Nephron progenitor cell (in vitro differentiated cells): ENCODE results near the gene INSC.

Experiments used
- DNase-seq: peaks from one replicate; pipeline ENCODE4 v3.0.0; 2021
- H3K27ac Mint-ChIP-seq: 2 replicates; pipeline ENCODE4 v1.8.0; 2021; ENCODE audit warnings: mild to moderate bottlenecking, moderate library complexity, mixed read lengths
- H3K27me3 Mint-ChIP-seq: 2 replicates; pipeline ENCODE4 v1.8.0; 2021; ENCODE audit warnings: mild to moderate bottlenecking, low read depth, mixed read lengths; ENCODE audit not compliant: poor library complexity
- H3K36me3 Mint-ChIP-seq: 2 replicates; pipeline ENCODE4 v1.8.0; 2021; ENCODE audit warnings: low read depth, mixed read lengths
- H3K4me1 Mint-ChIP-seq: 2 replicates; pipeline ENCODE4 v1.8.0; 2021; ENCODE audit warnings: mixed read lengths
- H3K4me3 Mint-ChIP-seq: 2 replicates; pipeline ENCODE4 v1.8.0; 2021; ENCODE audit warnings: mild to moderate bottlenecking, moderate library complexity, mixed read lengths
- H3K9me3 Mint-ChIP-seq: 2 replicates; pipeline ENCODE4 v1.8.0; 2021; ENCODE audit warnings: mild to moderate bottlenecking, moderate library complexity, mixed read lengths
- CTCF ChIP-seq: fragments of 200-600 bp; sonication (generic); IDR thresholded peaks from 2 replicates; pipeline ENCODE4 v1.5.0; 2021; ENCODE audit warnings: antibody characterized with exemption

The INSC gene

GRCh38 chr11:15115686-15116085, 963 bp downstream of the INSC start:
- Mint-ChIP-seq H3K27me3 (peaks cover 72% of the 10 kb centered on the region), H3K27ac (no peak overlapping the region), H3K4me3 (no peak overlapping the region), H3K4me1 (peaks cover 20% of the 10 kb centered on the region), H3K9me3 (no peaks in the 10 kb centered on the region), H3K36me3 (no peaks in the 10 kb centered on the region)
- DNase-seq = no peak
- TF ChIP-seq CTCF = no peak

GRCh38 chr11:15117751-15118150, 3.0 kb downstream of the INSC start:
- Mint-ChIP-seq H3K4me3 (no peak overlapping the region), H3K9me3 (no peaks in the 10 kb centered on the region), H3K36me3 (no peaks in the 10 kb centered on the region), H3K4me1 (peaks cover 20% of the 10 kb centered on the region), H3K27me3 (peaks cover 66% of the 10 kb centered on the region), H3K27ac (no peak overlapping the region)
- no peak for TF ChIP-seq CTCF
- no peak for DNase-seq

DNA sequence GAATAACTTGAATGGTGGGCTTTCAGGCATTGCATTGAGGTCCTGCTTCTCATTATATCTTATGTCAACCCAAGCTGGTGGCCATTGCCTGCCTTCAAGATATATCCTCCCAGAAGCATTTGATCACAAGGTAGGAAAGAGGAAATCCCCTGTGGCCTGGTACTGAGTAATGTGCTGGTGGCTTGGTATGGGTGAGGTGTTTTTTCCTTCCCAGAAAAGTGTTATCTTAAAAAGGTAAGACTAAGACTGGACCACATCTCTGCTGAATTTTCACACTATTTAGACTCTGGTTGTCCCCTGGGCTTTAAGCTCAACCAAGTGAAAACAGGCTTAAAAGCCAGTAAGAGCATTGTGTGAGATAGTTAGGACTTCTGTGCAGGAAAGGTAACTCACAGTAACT, 3.7 kb downstream of the INSC start:
- Mint-ChIP-seq H3K4me1 (peaks cover 14% of the 10 kb centered on the region), H3K27ac (no peak overlapping the region), H3K9me3 (no peaks in the 10 kb centered on the region), H3K27me3 (peaks cover 60% of the 10 kb centered on the region), H3K36me3 (no peaks in the 10 kb centered on the region), H3K4me3 (no peak overlapping the region)
- TF ChIP-seq CTCF = no peak
- DNase-seq = no peak

GRCh38 chr11:15119352-15119751, 4.6 kb downstream of the INSC start:
- H3K4me1 Mint-ChIP-seq = peaks cover 6% of the 10 kb centered on the region
- no peak overlapping the region for H3K4me3 Mint-ChIP-seq
- no peak overlapping the region for H3K27ac Mint-ChIP-seq
- peaks cover 54% of the 10 kb centered on the region for H3K27me3 Mint-ChIP-seq
- H3K36me3 Mint-ChIP-seq = no peaks in the 10 kb centered on the region
- no peak for DNase-seq
- H3K9me3 Mint-ChIP-seq = no peaks in the 10 kb centered on the region
- TF ChIP-seq CTCF = no peak

DNA sequence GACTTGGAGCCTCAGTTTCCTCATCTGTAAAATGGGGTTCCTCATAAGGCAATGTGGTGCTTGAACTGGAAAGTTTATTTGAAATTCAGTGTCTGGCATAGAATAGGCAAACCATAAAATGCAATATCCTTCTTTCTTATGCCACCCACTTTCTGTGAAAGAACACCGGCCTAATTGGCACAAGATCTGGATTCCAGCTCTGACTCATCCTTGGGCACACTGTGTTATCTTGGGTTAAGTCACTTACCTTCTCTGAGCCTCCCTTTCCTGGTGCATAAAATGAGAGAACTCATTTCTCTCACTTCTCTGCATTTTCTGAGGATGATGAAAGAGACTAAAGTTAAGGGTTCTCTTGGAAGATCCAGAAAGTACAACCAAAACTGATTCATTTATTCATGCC, 5.1 kb downstream of the INSC start:
- Mint-ChIP-seq H3K4me3 (no peak overlapping the region), H3K36me3 (no peaks in the 10 kb centered on the region), H3K27me3 (peaks cover 54% of the 10 kb centered on the region), H3K4me1 (peaks cover 4% of the 10 kb centered on the region), H3K9me3 (no peaks in the 10 kb centered on the region), H3K27ac (no peak overlapping the region)
- no peak for TF ChIP-seq CTCF
- DNase-seq = no peak

DNA sequence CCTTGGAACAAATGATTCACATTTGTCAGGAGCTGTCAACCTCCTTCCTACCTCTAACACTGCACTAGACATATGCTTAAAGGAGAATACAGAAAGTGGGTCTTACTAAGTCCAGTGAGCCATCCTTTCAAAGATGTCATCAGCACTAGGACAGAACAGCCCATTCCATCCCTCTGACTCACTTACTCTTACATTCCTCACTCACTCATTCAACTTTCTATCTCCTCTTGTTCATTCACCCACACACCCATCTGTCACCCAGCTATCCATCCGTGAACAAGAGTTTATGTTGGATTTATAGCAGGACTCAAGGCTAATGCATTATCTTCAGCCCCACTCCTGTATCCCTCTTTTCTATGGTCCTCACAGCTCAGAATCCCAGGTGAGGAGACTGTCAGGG, 9.1 kb downstream of the INSC start:
- H3K27me3 Mint-ChIP-seq = peaks cover 34% of the 10 kb centered on the region
- no peak for TF ChIP-seq CTCF
- no peaks in the 10 kb centered on the region for H3K9me3 Mint-ChIP-seq
- H3K36me3 Mint-ChIP-seq = no peaks in the 10 kb centered on the region
- no peak overlapping the region for H3K27ac Mint-ChIP-seq
- DNase-seq = no peak
- H3K4me1 Mint-ChIP-seq = no peaks in the 10 kb centered on the region
- no peak overlapping the region for H3K4me3 Mint-ChIP-seq
